Mucosa of descending colon (tissue), 3 donors: ENCODE measurements around the gene PSMA7. TPM values are rescaled to one million over a fixed set of nuclear protein-coding genes. Genes with fewer than 3 reads are reported as not detected.

Experiments used
- ATAC-seq: fragments of 200-7000 bp; cut with Tn5 transposase; one replicate; pipeline ENCODE4 v1.9.1; 2020; ENCODE audit warnings: mild to moderate bottlenecking, moderate library complexity
- DNase-seq, 3 donors: peaks; one replicate each; pipeline ENCODE4 v3.0.0-alpha.2; 2020
- H3K36me3 ChIP-seq: fragments of 200-600 bp; one replicate; pipeline ENCODE4 v1.8.0; 2021; ENCODE audit warnings: low read depth, mild to moderate bottlenecking
- H3K4me1 ChIP-seq: fragments of 200-600 bp; one replicate; pipeline ENCODE4 v1.8.0; 2021; ENCODE audit warnings: low read depth, mild to moderate bottlenecking
- H3K4me3 ChIP-seq: fragments of 200-600 bp; one replicate; pipeline ENCODE4 v1.8.0; 2021; ENCODE audit warnings: mild to moderate bottlenecking
- H3K9me3 ChIP-seq: fragments of 200-600 bp; one replicate; pipeline ENCODE4 v1.8.0; 2021; ENCODE audit warnings: mild to moderate bottlenecking
- CTCF ChIP-seq: fragments of 200-600 bp; IDR thresholded peaks from one replicate; pipeline ENCODE4 v1.8.0; 2022; ENCODE audit warnings: antibody characterized with exemption, mild to moderate bottlenecking
- intact Hi-C, 2 donors: fragments of 100-400 bp; cut with DNase I in 1 of 2; cut with micrococcal nuclease in 1 of 2; formaldehyde crosslinking; loops; one replicate each; pipeline versions ENCODE4 v1.11.0 to v1.11.1; 2022; cut with DNase I, micrococcal nuclease
- total RNA-seq, 3 donors: library from RNA; stranded (reverse); fragmentation: NEBNext Ultra II Directional in 2 of 3; extraction: Animal tissue kit (Norgen Biotek cat#: 25700) in 2 of 3; gene quantifications; one replicate each; pipeline versions ENCODE4 v1.2.1 to v1.2.4, GENCODE V29; 2021 to 2023
- donor health status: DM: no; HTN: no; CAD: no; lungs with moderate emphysema.
- donor health status: DM: no; HTN: no; CAD: no.
- donor health status: DM: no; HTN: yes; CAD: no.

The PSMA7 gene
- total RNA-seq, 3 donors from 2014 or later: 129 to 197 (median 194) TPM

GRCh38 chr20:62088258-62089127, 54.7 kb downstream of the PSMA7 start:
- intact Hi-C loops: no loop called here
- Histone ChIP-seq H3K36me3 (no peaks in the 10 kb centered on the region), H3K4me3 (no peak overlapping the region), H3K4me1 (no peaks in the 10 kb centered on the region), H3K9me3 (no peaks in the 10 kb centered on the region)
- DNase-seq (no peak), ATAC-seq (peak; percentile 88)
- no peak for TF ChIP-seq CTCF

DNA sequence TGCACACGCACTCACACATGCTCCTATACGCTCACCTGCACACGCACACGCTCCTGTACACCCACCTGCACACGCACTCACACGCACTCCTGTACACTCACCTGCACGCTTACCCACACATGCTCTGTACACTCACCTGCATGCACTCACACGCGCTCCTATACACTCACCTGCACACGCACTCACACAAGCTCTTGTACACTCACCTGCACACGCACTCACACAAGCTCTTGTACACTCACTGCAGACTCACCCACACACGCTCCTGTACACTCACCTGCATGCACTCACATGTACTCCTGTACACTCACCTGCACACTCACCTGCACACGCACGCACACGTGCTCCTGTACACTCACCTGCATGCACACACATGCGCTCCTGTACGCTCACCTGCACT, 55.6 kb downstream of the PSMA7 start:
- no peak for TF ChIP-seq CTCF
- DNase-seq (no peak), ATAC-seq (no peak)
- Histone ChIP-seq H3K4me1 (no peaks in the 10 kb centered on the region), H3K36me3 (no peaks in the 10 kb centered on the region), H3K4me3 (no peak overlapping the region), H3K9me3 (no peaks in the 10 kb centered on the region)
- intact Hi-C loops: no loop called here

GRCh38 chr20:62087227-62087626, 56.0 kb downstream of the PSMA7 start:
- no peak for ATAC-seq
- DNase-seq: no peak
- intact Hi-C loops: no loop called here

More at GRCh38 chr20:62087227-62087626, 56.0 kb downstream of the PSMA7 start:
- Histone ChIP-seq H3K4me1 (no peaks in the 10 kb centered on the region), H3K36me3 (no peaks in the 10 kb centered on the region), H3K9me3 (no peaks in the 10 kb centered on the region), H3K4me3 (no peak overlapping the region)
- TF ChIP-seq CTCF: no peak

Other genes with a start within 250 kb of the PSMA7 start
- gene TAF4, start 77.5 kb downstream of the PSMA7 start, total RNA-seq: 10 to 100 TPM; 23.8 to 28.3 (median 27.5) TPM
- gene LSM14B, start 20.9 kb downstream of the PSMA7 start, total RNA-seq: 10 to 100 TPM; 33.5 to 49.1 (median 36.1) TPM
- 10 to 100 TPM; 13.2 to 16.0 (median 14.4) TPM for gene SS18L1, start 375 bp upstream of the PSMA7 start, total RNA-seq
- gene MTG2, start 39.6 kb upstream of the PSMA7 start, total RNA-seq: 10 to 100 TPM; 28.8 to 34.9 (median 32.6) TPM
- gene HRH3, start 76.9 kb upstream of the PSMA7 start, total RNA-seq: under 1 TPM in 1 of 3 donors, not detected in 2; 0.09 TPM
- 100 to 1,000 TPM in 1 of 3 donors, 10 to 100 TPM in 2; 87.0 to 111 (median 91.6) TPM for gene OSBPL2, start 95.1 kb upstream of the PSMA7 start, total RNA-seq
- gene ADRM1, start 159.6 kb upstream of the PSMA7 start, total RNA-seq: 10 to 100 TPM; 54.4 to 85.8 (median 77.6) TPM
- gene LAMA5, start 223.9 kb upstream of the PSMA7 start, total RNA-seq: 100 to 1,000 TPM in 1 of 3 donors, 10 to 100 TPM in 2; 21.8 to 335 (median 40.7) TPM
- gene RPS21, start 243.7 kb upstream of the PSMA7 start, total RNA-seq: 1,000 to 10,000 TPM; 1,171 to 1,284 (median 1,191) TPM